H1 (cell line): Measurements from ENCODE around the gene TRABD2B. TPM values are rescaled to one million over a fixed set of nuclear protein-coding genes. Genes with fewer than 3 reads are reported as not detected.

Source experiments
- CTCF ChIA-PET: fragments of 300-600 bp; sonication (Branson Sonifier 250); formaldehyde crosslinking; loops from one replicate; lab custom pipeline; 2021; ENCODE audit not compliant: partially characterized antibody; lab: Charles Lee
- POLR2A ChIA-PET: fragments of 300-600 bp; sonication (Branson Sonifier 250); formaldehyde crosslinking; loops from one replicate; lab custom pipeline; 2021; ENCODE audit warnings: inconsistent platforms; ENCODE audit not compliant: partially characterized antibody; lab: Charles Lee
- DNase-seq, 2 experiments: peaks; one replicate each; pipeline versions ENCODE4 v3.0.0 to v3.0.0-alpha.2; 2010 to 2022; ENCODE audit warnings: low spot score in 2 of 2, low read depth in 1 of 2, mixed read lengths in 1 of 2
- FAIRE-seq: peaks from 2 replicates; lab custom pipeline; 2011; peaks lifted over from hg19 to GRCh38; lab: Jason Lieb, UNC
- H2AFZ ChIP-seq: 2 replicates; pipeline ENCODE4 v1.8.1; 2012; ENCODE audit warnings: low read length, inconsistent platforms
- H2AK5ac ChIP-seq: 2 replicates; pipeline ENCODE4 v1.6.1; 2013; ENCODE audit warnings: low read depth, low read length
- H2BK120ac ChIP-seq: replicated peaks from 2 replicates; pipeline ENCODE3; 2013; ENCODE audit warnings: low read depth, low read length, inconsistent platforms
- H2BK12ac ChIP-seq: 2 replicates; pipeline ENCODE4 v1.6.1; 2013; ENCODE audit warnings: low read depth, low read length
- H2BK15ac ChIP-seq: 2 replicates; pipeline ENCODE4 v1.6.1; 2013; ENCODE audit warnings: low read length
- H2BK20ac ChIP-seq: 2 replicates; pipeline ENCODE4 v1.6.1; 2013; ENCODE audit warnings: low read length
- H2BK5ac ChIP-seq: 2 replicates; pipeline ENCODE4 v1.6.1; 2013; ENCODE audit warnings: low read depth, low read length
- H3K14ac ChIP-seq: 2 replicates; pipeline ENCODE4 v1.6.1; 2013; ENCODE audit warnings: inconsistent platforms; ENCODE audit not compliant: insufficient read length
- H3K18ac ChIP-seq: 2 replicates; pipeline ENCODE4 v1.6.1; 2013; ENCODE audit warnings: low read length; ENCODE audit errors: extremely low read depth
- H3K23ac ChIP-seq: 2 replicates; pipeline ENCODE4 v1.6.1; 2013; ENCODE audit warnings: inconsistent platforms; ENCODE audit not compliant: insufficient read length
- H3K23me2 ChIP-seq: 2 replicates; pipeline ENCODE4 v1.6.1; 2013; ENCODE audit warnings: low read depth, low read length
- H3K27ac ChIP-seq: 2 replicates; pipeline ENCODE4 v1.6.1; 2011; ENCODE audit warnings: low read depth, low read length, inconsistent platforms
- H3K27me3 ChIP-seq, 4 experiments: replicated peaks in 1 of 4; 1 replicate in 1 of 4; 2 replicates in 3 of 4; pipeline versions ENCODE4 v1.6.1 to v1.8.1; 2011 to 2013; ENCODE audit warnings: low read length in 3 of 4, mild to moderate bottlenecking in 3 of 4, inconsistent platforms in 2 of 4, mixed read lengths in 2 of 4, moderate library complexity in 1 of 4; ENCODE audit not compliant: control insufficient read depth in 3 of 4, insufficient read depth in 3 of 4; ENCODE audit errors: extremely low read depth in 1 of 4
- H3K36me3 ChIP-seq, 4 experiments: 2 replicates each; pipeline versions ENCODE4 v1.6.1 to v1.8.1; 2011 to 2013; ENCODE audit warnings: mild to moderate bottlenecking in 4 of 4, low read length in 3 of 4, moderate library complexity in 2 of 4, control low read depth in 1 of 4, inconsistent platforms in 1 of 4; ENCODE audit not compliant: insufficient read depth in 4 of 4, control insufficient read depth in 2 of 4
- H3K4ac ChIP-seq: replicated peaks from 2 replicates; pipeline ENCODE3; 2013; ENCODE audit warnings: low read length, low read depth, mixed read lengths, inconsistent platforms; ENCODE audit not compliant: insufficient read length
- H3K4me1 ChIP-seq, 4 experiments: replicated peaks in 1 of 4; 1 replicate in 1 of 4; 2 replicates in 3 of 4; pipeline versions ENCODE4 v1.6.1 to v1.8.1; 2011 to 2013; ENCODE audit warnings: low read length in 3 of 4, inconsistent platforms in 2 of 4, mixed read lengths in 1 of 4; ENCODE audit not compliant: insufficient read depth in 4 of 4, control insufficient read depth in 3 of 4
- H3K4me2 ChIP-seq, 2 experiments: 2 replicates each; pipeline versions ENCODE4 v1.6.1 to v1.8.1; 2011 to 2013; ENCODE audit warnings: low read depth in 2 of 2, low read length in 2 of 2, control low read depth in 1 of 2, inconsistent platforms in 1 of 2, mild to moderate bottlenecking in 1 of 2; ENCODE audit not compliant: insufficient read depth in 1 of 2
- H3K4me3 ChIP-seq, 4 experiments: fragments of 200-600, 300-600 bp in 1 of 4; sonication (generic), shearing (Covaris generic), sonication (Bioruptor Twin) in 1 of 4; 2 replicates each; pipeline versions ENCODE4 v1.5.1 to v1.8.1; 2011 to 2016; ENCODE audit warnings: low read length in 4 of 4, low read depth in 3 of 4, control low read depth in 2 of 4, inconsistent platforms in 2 of 4, mild to moderate bottlenecking in 2 of 4, mixed read lengths in 1 of 4, moderate library complexity in 1 of 4; ENCODE audit not compliant: insufficient read depth in 2 of 4; ENCODE audit errors: extremely low read depth in 1 of 4
- H3K56ac ChIP-seq: replicated peaks from 2 replicates; pipeline ENCODE3; 2013; ENCODE audit warnings: low read depth, mild to moderate bottlenecking, mixed read lengths, low read length, inconsistent platforms; ENCODE audit not compliant: insufficient read length
- H3K79me1 ChIP-seq: 2 replicates; pipeline ENCODE4 v1.6.1; 2013; ENCODE audit warnings: low read depth, low read length, control low read depth
- H3K79me2 ChIP-seq, 2 experiments: 2 replicates each; pipeline versions ENCODE4 v1.6.1 to v1.8.1; 2012 to 2013; ENCODE audit warnings: low read length in 2 of 2, mild to moderate bottlenecking in 2 of 2, inconsistent platforms in 1 of 2; ENCODE audit not compliant: insufficient read depth in 2 of 2, control insufficient read depth in 1 of 2
- H3K9ac ChIP-seq, 4 experiments: replicated peaks in 1 of 4; 1 replicate in 1 of 4; 2 replicates in 3 of 4; pipeline versions ENCODE4 v1.6.1 to v1.8.1; 2011 to 2013; ENCODE audit warnings: low read depth in 3 of 4, low read length in 3 of 4, control low read depth in 2 of 4, mild to moderate bottlenecking in 2 of 4, moderate library complexity in 2 of 4, inconsistent platforms in 1 of 4; ENCODE audit errors: extremely low read depth in 1 of 4
- H3K9me3 ChIP-seq, 2 experiments: 2 replicates each; pipeline versions ENCODE4 v1.6.1 to v1.8.1; 2012 to 2013; ENCODE audit warnings: mild to moderate bottlenecking in 2 of 2, moderate library complexity in 2 of 2, control low read depth in 1 of 2, inconsistent platforms in 1 of 2, low read depth in 1 of 2, low read length in 1 of 2, mixed read lengths in 1 of 2; ENCODE audit not compliant: insufficient read depth in 2 of 2
- H4K20me1 ChIP-seq, 2 experiments: replicated peaks in 1 of 2; 2 replicates each; pipeline versions ENCODE3 to v1.8.1; 2011 to 2013; ENCODE audit warnings: inconsistent platforms in 2 of 2, low read length in 2 of 2, mild to moderate bottlenecking in 1 of 2; ENCODE audit not compliant: insufficient read depth in 2 of 2, control insufficient read depth in 1 of 2
- H4K5ac ChIP-seq: 2 replicates; pipeline ENCODE4 v1.6.1; 2013; ENCODE audit warnings: low read length, low read depth, mixed read lengths, inconsistent platforms; ENCODE audit not compliant: insufficient read length
- H4K8ac ChIP-seq: 2 replicates; pipeline ENCODE4 v1.8.0; 2013; ENCODE audit warnings: mild to moderate bottlenecking, moderate library complexity, low read length, inconsistent platforms; ENCODE audit not compliant: insufficient read depth; ENCODE audit errors: extremely low read depth
- H4K91ac ChIP-seq: replicated peaks from 2 replicates; pipeline ENCODE3; 2013; ENCODE audit warnings: low read length, mixed read lengths, inconsistent platforms; ENCODE audit not compliant: insufficient read length
- CBX5 ChIP-seq: fragments of 300-800, 300-1000 bp; sonication (generic); IDR thresholded peaks from 2 replicates; pipeline ENCODE4 v1.7.1; 2016; ENCODE audit warnings: antibody characterized with exemption, low read length, low read depth
- CEBPB ChIP-seq: IDR thresholded peaks from 2 replicates; pipeline ENCODE4 v1.6.1; 2012; ENCODE audit warnings: low read depth, low read length
- CREB1 ChIP-seq: IDR thresholded peaks from 2 replicates; pipeline ENCODE4 v1.6.1; 2012; ENCODE audit warnings: inconsistent platforms
- EP300 ChIP-seq, 2 experiments: IDR thresholded peaks; 1 replicate in 1 of 2; 2 replicates in 1 of 2; pipeline ENCODE4 v1.6.1; 2011 to 2012; ENCODE audit warnings: low read depth in 2 of 2, low read length in 2 of 2, mild to moderate bottlenecking in 2 of 2, borderline replicate concordance in 1 of 2, inconsistent platforms in 1 of 2, moderate library complexity in 1 of 2
- GTF2F1 ChIP-seq: IDR thresholded peaks from 2 replicates; pipeline ENCODE4 v1.6.1; 2012; ENCODE audit warnings: low read depth, low read length, improper control_type of control experiment, borderline replicate concordance
- HDAC2 ChIP-seq, 2 experiments: fragments of 300-600 bp in 1 of 2; sonication (generic) in 1 of 2; IDR thresholded peaks; 2 replicates each; pipeline ENCODE4 v1.6.1; 2011 to 2012; ENCODE audit warnings: low read depth in 2 of 2, low read length in 2 of 2, mild to moderate bottlenecking in 2 of 2, moderate library complexity in 2 of 2, borderline replicate concordance in 1 of 2, inconsistent platforms in 1 of 2
- HDAC6 ChIP-seq: IDR thresholded peaks from one replicate; pipeline ENCODE4 v1.7.1; 2012; ENCODE audit warnings: low read depth, mild to moderate bottlenecking, inconsistent platforms, low read length, moderate library complexity
- KDM4A ChIP-seq: IDR thresholded peaks from one replicate; pipeline ENCODE4 v1.7.1; 2012; ENCODE audit warnings: low read depth, mild to moderate bottlenecking, moderate library complexity, low read length, inconsistent platforms; ENCODE audit not compliant: severe bottlenecking
- KDM5A ChIP-seq: fragments of 200-600 bp; IDR thresholded peaks from 2 replicates; pipeline ENCODE4 v1.7.1; 2012; ENCODE audit warnings: mild to moderate bottlenecking, low read length, inconsistent platforms, mixed read lengths
- RBBP5 ChIP-seq: IDR thresholded peaks from 2 replicates; pipeline ENCODE4 v1.7.1; 2012; ENCODE audit warnings: low read depth, mild to moderate bottlenecking, inconsistent platforms, low read length, moderate library complexity, borderline replicate concordance
- RFX5 ChIP-seq: IDR thresholded peaks from 2 replicates; pipeline ENCODE4 v1.6.1; 2011; ENCODE audit warnings: low read depth, low read length, improper control_type of control experiment, borderline replicate concordance
- RXRA ChIP-seq: IDR thresholded peaks from 2 replicates; pipeline ENCODE4 v1.6.1; 2011; ENCODE audit warnings: low read depth, mild to moderate bottlenecking, low read length, moderate library complexity; ENCODE audit not compliant: insufficient read depth
- SP1 ChIP-seq: IDR thresholded peaks from 2 replicates; pipeline ENCODE4 v1.6.1; 2011; ENCODE audit warnings: low read depth, low read length
- SP4 ChIP-seq: IDR thresholded peaks from 2 replicates; pipeline ENCODE4 v1.6.1; 2012; ENCODE audit warnings: low read length, inconsistent platforms
- TAF1 ChIP-seq: IDR thresholded peaks from 2 replicates; pipeline ENCODE4 v1.6.1; 2011; ENCODE audit warnings: mild to moderate bottlenecking, low read depth, low read length
- TBP ChIP-seq: IDR thresholded peaks from 2 replicates; pipeline ENCODE4 v1.6.1; 2011; ENCODE audit warnings: low read depth, low read length, improper control_type of control experiment
- TEAD4 ChIP-seq: IDR thresholded peaks from 2 replicates; pipeline ENCODE4 v1.6.1; 2012; ENCODE audit warnings: low read depth, low read length, inconsistent platforms, mixed read lengths
- polyA plus RNA-seq, 7 experiments: library from polyadenylated mRNA; depleted of rRNA in 3 of 7; stranded (reverse) in 5 of 7; unstranded in 2 of 7; fragments of >200 nt in 5 of 7; fragments of 200-250 nt in 2 of 7; gene quantifications; 1 replicate in 5 of 7; 2 replicates in 1 of 7; 4 replicates in 1 of 7; pipeline versions ENCODE4 v1.2.1 to v1.2.3, GENCODE V29; 2011 to 2013; ENCODE audit warnings: missing spikeins in 2 of 7, mixed read lengths in 2 of 7
- total RNA-seq: library from RNA; stranded (reverse); fragmentation: NEBNext Ultra II Directional; extraction: Animal tissue kit (Norgen Biotek cat#: 25700); gene quantifications from 2 replicates; pipeline ENCODE4 v1.2.1, GENCODE V29; 2021

TRABD2B gene
- total and polyA plus RNA-seq, 2 of the 8 experiments (the other 6 are each of a cell fraction or from before 2014, with no cell fraction given), result 0.95 to 3.4 TPM

DNA sequence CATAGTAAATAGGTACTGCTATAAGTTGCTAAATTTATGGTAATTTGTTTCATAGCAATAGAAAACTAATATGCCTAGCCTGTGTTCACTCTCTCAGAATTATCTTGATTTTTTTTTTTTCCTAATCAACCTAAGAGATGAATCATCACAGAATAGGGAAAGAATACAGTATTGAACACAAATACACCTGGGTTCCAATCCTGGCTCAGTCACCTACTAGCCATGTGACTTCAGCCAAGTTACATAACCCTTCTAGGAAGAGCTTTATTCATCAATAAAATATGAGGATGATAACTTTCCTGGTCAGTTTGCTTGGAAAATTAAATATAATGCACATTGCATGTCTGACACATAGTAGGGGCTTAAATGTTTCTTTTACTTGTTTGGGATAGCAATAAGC, 279.8 kb downstream of the TRABD2B start:
- H4K8ac ChIP-seq, result no peak overlapping the region
- H3K36me3 ChIP-seq, result no peaks in the 10 kb centered on the region
- no peak overlapping the region for H2AK5ac ChIP-seq
- FAIRE-seq, result no peak
- no peaks in the 10 kb centered on the region for H4K20me1 ChIP-seq
- ChIA-PET POLR2A (no interaction called here), CTCF (interaction anchor here (1.0 to 11.5 kb wide), 8 partner anchors 9 to 199 kb away, joined by 3 to 129 read pairs (median 4); no protein-coding TSS in a partner anchor)
- H4K5ac ChIP-seq, result no peak overlapping the region
- peaks cover 0 to 17% (median 14%) of the 10 kb centered on the region in 4 experiments; a peak in 5 of 7 replicates for H3K27me3 ChIP-seq
- H2BK120ac ChIP-seq, result no peak overlapping the region
- H2BK15ac ChIP-seq, result no peak overlapping the region
- no peak overlapping the region for H3K9ac ChIP-seq
- no peaks in the 10 kb centered on the region for H3K79me1 ChIP-seq
- peaks cover 0 to 3% (median 2%) of the 10 kb centered on the region in 4 experiments; a peak in 3 of 7 replicates for H3K4me1 ChIP-seq
- no peak overlapping the region for H3K18ac ChIP-seq
- H3K56ac ChIP-seq, result no peak overlapping the region
- no peak overlapping the region for H3K27ac ChIP-seq
- no peaks in the 10 kb centered on the region for H3K79me2 ChIP-seq
- no peak for DNase-seq
- H2BK5ac ChIP-seq, result no peak overlapping the region
- H3K9me3 ChIP-seq, result no peaks in the 10 kb centered on the region
- H3K23me2 ChIP-seq, result no peaks in the 10 kb centered on the region
- no peak overlapping the region for H2BK20ac ChIP-seq
- no peak overlapping the region for H3K14ac ChIP-seq
- no peak overlapping the region for H2BK12ac ChIP-seq
- H3K4me3 ChIP-seq, result no peak overlapping the region
- H3K23ac ChIP-seq, result no peak overlapping the region
- no peak overlapping the region for H3K4ac ChIP-seq
- H4K91ac ChIP-seq, result no peak overlapping the region
- no peak overlapping the region for H3K4me2 ChIP-seq
- H2AFZ ChIP-seq, result no peak overlapping the region
- TF ChIP-seq TBP, result no peak
- TF ChIP-seq KDM5A, result no peak
- TF ChIP-seq CBX5, result no peak
- no peak for TF ChIP-seq RFX5
- no peak for TF ChIP-seq SP4
- no peak for TF ChIP-seq SP1
- TF ChIP-seq EP300 (IDR thresholded peaks at IDR 0.05; ENCODE audit: borderline replicate concordance in 1 of 2, low read depth in 2 of 2, low read length in 2 of 2), result no peak
- no peak for TF ChIP-seq RXRA
- no peak for TF ChIP-seq KDM4A
- no peak for TF ChIP-seq RBBP5
- no peak for TF ChIP-seq TEAD4
- no peak for TF ChIP-seq GTF2F1
- no peak for TF ChIP-seq CEBPB
- TF ChIP-seq HDAC6, result no peak
- TF ChIP-seq CREB1, result no peak
- no peak for TF ChIP-seq HDAC2 (IDR thresholded peaks at IDR 0.05; ENCODE audit: borderline replicate concordance in 1 of 2, low read depth in 2 of 2, low read length in 2 of 2)
- no peak for TF ChIP-seq TAF1
